ENCODE data around the gene CCR6. TPM values are rescaled to one million over a fixed set of nuclear protein-coding genes. Genes with fewer than 3 reads are reported as not detected.

The CCR6 gene
- total and polyA plus RNA-seq, 2 of the 8 experiments (the other 6 are each of a cell fraction or from before 2014, with no cell fraction given): 0.06 TPM; not detected in 1

- TF ChIP-seq BRCA1 (IDR thresholded peaks at IDR 0.05; ENCODE audit: low read depth, low read length): no peak
- TF ChIP-seq GTF2F1 (IDR thresholded peaks at IDR 0.05; ENCODE audit: borderline replicate concordance, low read depth, low read length): no peak
- TF ChIP-seq KDM5A (IDR thresholded peaks at IDR 0.05; ENCODE audit: low read length): no peak
These were observed 23.2 kb upstream of the CCR6 start (continued) for GRCh38 chr6:167099707-167100106.

Measured in H1 (cell line).